Kidney (tissue), 14 donors: ENCODE data around the gene OSR1. TPM values are rescaled to one million over a fixed set of nuclear protein-coding genes. Genes with fewer than 3 reads are reported as not detected.

Experiments
- DNase-seq, 5 donors: peaks; one replicate each; pipeline ENCODE4 v3.0.0-alpha.2; 2013 to 2020
- FAIRE-seq: peaks from 2 replicates; lab custom pipeline; 2012; peaks lifted over from hg19 to GRCh38; lab: Jason Lieb, UNC
- H3K27ac ChIP-seq, 2 donors: one replicate each; pipeline ENCODE4 v1.7.0; 2013; ENCODE audit warnings: low read depth in 2 of 2, low read length in 2 of 2, inconsistent platforms in 1 of 2
- H3K27me3 ChIP-seq: one replicate; pipeline ENCODE4 v1.7.1; 2013; ENCODE audit warnings: low read length, inconsistent platforms; ENCODE audit not compliant: control insufficient read depth, insufficient read depth
- H3K36me3 ChIP-seq, 3 donors: one replicate each; pipeline versions ENCODE4 v1.7.0 to v1.7.1; 2013; ENCODE audit warnings: low read length in 3 of 3, control low read depth in 1 of 3, inconsistent platforms in 1 of 3; ENCODE audit not compliant: insufficient read depth in 3 of 3, control insufficient read depth in 2 of 3
- H3K4me1 ChIP-seq, 3 donors: one replicate each; pipeline versions ENCODE4 v1.7.0 to v1.7.1; 2013; ENCODE audit warnings: low read length in 3 of 3, inconsistent platforms in 1 of 3, low read depth in 1 of 3; ENCODE audit not compliant: control insufficient read depth in 2 of 3, insufficient read depth in 2 of 3
- H3K4me3 ChIP-seq, 3 donors: one replicate each; pipeline versions ENCODE4 v1.7.0 to v1.8.1; 2013; ENCODE audit warnings: low read length in 3 of 3, control low read depth in 1 of 3, inconsistent platforms in 1 of 3
- H3K9ac ChIP-seq, 3 donors: one replicate each; pipeline versions ENCODE4 v1.7.0 to v1.7.1; 2013; ENCODE audit warnings: low read length in 3 of 3, control low read depth in 1 of 3, inconsistent platforms in 1 of 3
- H3K9me3 ChIP-seq, 3 donors: one replicate each; pipeline versions ENCODE4 v1.7.0 to v1.7.1; 2013; ENCODE audit warnings: low read length in 3 of 3, control low read depth in 1 of 3, inconsistent platforms in 1 of 3; ENCODE audit not compliant: control insufficient read depth in 2 of 3, insufficient read depth in 1 of 3
- intact Hi-C: fragments of 100-400 bp; cut with DNase I; formaldehyde crosslinking; loops from one replicate; pipeline ENCODE4 v1.11.1; 2022
- microRNA-seq: library from miRNA; unstranded; fragments of <30 nt; microRNA quantifications from one replicate; pipeline ENCODE4 v1.2.0, GENCODE V29; 2020
- polyA plus RNA-seq: library from polyadenylated mRNA; stranded (reverse); fragments of 350-450 nt; fragmentation: Illumina TruSeq; extraction: RNeasy Lipid Tissue Mini Kit (QIAGEN cat#74804); gene quantifications from one replicate; pipeline ENCODE4 v1.2.3, GENCODE V29; 2014; ENCODE audit warnings: low read depth, low replicate concordance; ENCODE audit not compliant: insufficient read depth
- total RNA-seq: library from RNA; stranded (reverse); fragmentation: NEBNext Ultra II Directional; extraction: Animal tissue kit (Norgen Biotek cat#: 25700); gene quantifications from one replicate; pipeline ENCODE4 v1.2.1, GENCODE V29; 2021
- TF ChIP-seq, protein P1 (sequence below): IDR thresholded peaks from 3 replicates; pipeline ENCODE4 v1.5.1; 2012; ENCODE audit warnings: mild to moderate bottlenecking, moderate library complexity, borderline replicate concordance; ENCODE audit not compliant: insufficient read depth; ENCODE audit errors: extremely low read depth
- donor health status: control.
- donor health status: control.
- donor health status: control.
- donor health status: control.
- donor health status: control.
- donor health status: DM: yes; HTN: yes; CAD: no.
- donor health status: Normal renal cell carcinoma (clear cell type).

Gene OSR1
- total and polyA plus RNA-seq, 2 donors from 2014 or later = 0.99 to 1.6 TPM

DNA sequence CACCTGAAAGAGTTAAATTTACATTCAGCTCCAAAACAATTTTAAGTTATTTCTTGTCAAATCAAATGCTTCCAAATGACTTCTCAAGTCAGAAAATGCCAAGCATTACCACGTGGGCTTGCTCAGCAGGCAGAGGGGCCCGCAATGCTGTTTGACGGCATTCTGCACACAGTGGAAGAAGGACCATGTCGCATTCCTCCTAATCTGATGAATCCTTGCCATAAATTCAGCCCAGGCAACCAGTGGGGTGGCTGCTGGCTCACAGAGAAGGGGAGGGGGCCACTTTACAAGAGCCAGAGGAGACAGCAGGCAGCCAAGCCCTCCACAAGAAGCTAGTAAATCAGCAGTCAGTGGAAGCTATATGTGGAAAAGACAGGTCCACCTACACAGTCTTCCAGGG, 56.7 kb downstream of the OSR1 start:
- no peaks in the 10 kb centered on the region for H3K9me3 ChIP-seq
- DNase-seq (no peak), FAIRE-seq (no peak)
- no peaks in the 10 kb centered on the region for H3K27me3 ChIP-seq
- no peaks in the 10 kb centered on the region for H3K4me1 ChIP-seq
- no peak overlapping the region for H3K9ac ChIP-seq
- intact Hi-C loops = no loop called here
- H3K27ac ChIP-seq = no peak overlapping the region
- no peaks in the 10 kb centered on the region for H3K36me3 ChIP-seq
- H3K4me3 ChIP-seq = no peak overlapping the region
- TF ChIP-seq, protein P1, sequence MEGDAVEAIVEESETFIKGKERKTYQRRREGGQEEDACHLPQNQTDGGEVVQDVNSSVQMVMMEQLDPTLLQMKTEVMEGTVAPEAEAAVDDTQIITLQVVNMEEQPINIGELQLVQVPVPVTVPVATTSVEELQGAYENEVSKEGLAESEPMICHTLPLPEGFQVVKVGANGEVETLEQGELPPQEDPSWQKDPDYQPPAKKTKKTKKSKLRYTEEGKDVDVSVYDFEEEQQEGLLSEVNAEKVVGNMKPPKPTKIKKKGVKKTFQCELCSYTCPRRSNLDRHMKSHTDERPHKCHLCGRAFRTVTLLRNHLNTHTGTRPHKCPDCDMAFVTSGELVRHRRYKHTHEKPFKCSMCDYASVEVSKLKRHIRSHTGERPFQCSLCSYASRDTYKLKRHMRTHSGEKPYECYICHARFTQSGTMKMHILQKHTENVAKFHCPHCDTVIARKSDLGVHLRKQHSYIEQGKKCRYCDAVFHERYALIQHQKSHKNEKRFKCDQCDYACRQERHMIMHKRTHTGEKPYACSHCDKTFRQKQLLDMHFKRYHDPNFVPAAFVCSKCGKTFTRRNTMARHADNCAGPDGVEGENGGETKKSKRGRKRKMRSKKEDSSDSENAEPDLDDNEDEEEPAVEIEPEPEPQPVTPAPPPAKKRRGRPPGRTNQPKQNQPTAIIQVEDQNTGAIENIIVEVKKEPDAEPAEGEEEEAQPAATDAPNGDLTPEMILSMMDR = no peak

Small RNA genes lying within 50 kb of the gene (microRNA-seq; reads per million reads assigned to microRNA genes)
- gene MIR4757 = 1.0 reads per million
